Spleen (tissue), 11 donors: Measurements from ENCODE around the gene INKA2. TPM values are rescaled to one million over a fixed set of nuclear protein-coding genes. Genes with fewer than 3 reads are reported as not detected.

Experiments
- DNase-seq: peaks from one replicate; pipeline ENCODE4 v3.0.0-alpha.2; 2020
- H3K27ac ChIP-seq, 8 donors: fragments of 200-600 bp; sonication (generic) in 7 of 8; 1 replicate in 4 of 8; 2 replicates in 4 of 8; pipeline versions ENCODE4 v1.5.0 to v1.8.0; 2016 to 2021; ENCODE audit warnings: inconsistent platforms in 4 of 8, mild to moderate bottlenecking in 4 of 8, moderate library complexity in 1 of 8
- H3K27me3 ChIP-seq, 7 donors: fragments of 200-600 bp; sonication (generic) in 6 of 7; replicated peaks in 1 of 7; 1 replicate in 4 of 7; 2 replicates in 3 of 7; pipeline versions ENCODE4 v1.5.0 to v1.8.0; 2016 to 2021; ENCODE audit warnings: inconsistent platforms in 3 of 7, mild to moderate bottlenecking in 1 of 7
- H3K36me3 ChIP-seq, 6 donors: fragments of 200-600 bp; sonication (generic) in 5 of 6; 1 replicate in 4 of 6; 2 replicates in 2 of 6; pipeline versions ENCODE4 v1.5.0 to v1.8.0; 2016 to 2021; ENCODE audit warnings: inconsistent platforms in 2 of 6
- H3K4me1 ChIP-seq, 6 donors: fragments of 200-600 bp; sonication (generic) in 5 of 6; 1 replicate in 3 of 6; 2 replicates in 3 of 6; pipeline versions ENCODE4 v1.5.0 to v1.8.0; 2016 to 2021; ENCODE audit warnings: inconsistent platforms in 3 of 6
- H3K4me3 ChIP-seq, 8 donors: fragments of 200-600 bp; sonication (generic) in 7 of 8; 1 replicate in 4 of 8; 2 replicates in 4 of 8; pipeline versions ENCODE4 v1.5.0 to v1.8.0; 2016 to 2021; ENCODE audit warnings: inconsistent platforms in 4 of 8, mild to moderate bottlenecking in 4 of 8, moderate library complexity in 2 of 8
- H3K9me3 ChIP-seq, 8 donors: fragments of 200-600 bp; sonication (generic) in 7 of 8; 1 replicate in 4 of 8; 2 replicates in 4 of 8; pipeline versions ENCODE4 v1.5.0 to v1.8.0; 2016 to 2021; ENCODE audit warnings: inconsistent platforms in 4 of 8
- POLR2A ChIP-seq, 3 donors: fragments of 450-650 bp; IDR thresholded peaks; one replicate each; pipeline ENCODE4 v1.5.1; 2017; ENCODE audit warnings: antibody characterized with exemption in 3 of 3, mild to moderate bottlenecking in 1 of 3
- POLR2AphosphoS5 ChIP-seq, 3 donors: sonication (generic); formaldehyde crosslinking; IDR thresholded peaks; one replicate each; pipeline ENCODE4 v1.5.1; 2017; ENCODE audit warnings: antibody characterized with exemption in 3 of 3
- WGBS, 5 donors: extraction: QIAGEN DNeasy Blood & Tissue Kit in 3 of 5; methylation state at CpG; one replicate each; pipeline versions ENCODE4 v1.1.5 to v1.1.7; 2013 to 2018; 5-methylcytosine and 5-hydroxymethylcytosine counted together
- intact Hi-C: fragments of 100-400 bp; cut with DNase I; formaldehyde crosslinking; loops from one replicate; pipeline ENCODE4 v1.15.0; 2023; ENCODE audit warnings: low total_unique reads
- polyA plus RNA-seq, 3 donors: library from polyadenylated mRNA; stranded (reverse); fragments of 200-250 nt; gene quantifications; one replicate each; pipeline ENCODE4 v1.2.1, GENCODE V29; 2013
- total RNA-seq, 7 donors: library from RNA; depleted of rRNA in 3 of 7; stranded (reverse); fragments of >200 nt in 3 of 7; fragmentation: NEBNext Ultra II Directional in 4 of 7; extraction: Animal tissue kit (Norgen Biotek cat#: 25700) in 4 of 7; gene quantifications; one replicate each; pipeline versions ENCODE4 v1.1.0 to v1.2.1, GENCODE V29; 2016 to 2021
- TF ChIP-seq, protein P1 (sequence below), 11 experiments: fragments of 200-600 bp in 7 of 11; fragments of 450-650 bp in 4 of 11; sonication (generic) in 4 of 11; IDR thresholded peaks in 8 of 11; conservative IDR thresholded peaks in 3 of 11; 1 replicate in 7 of 11; 2 replicates in 4 of 11; pipeline versions ENCODE4 v1.4.0 to v1.8.0; 2016 to 2021; ENCODE audit warnings: antibody characterized with exemption in 11 of 11, inconsistent platforms in 4 of 11, mild to moderate bottlenecking in 1 of 11
- donor health status: healthy with polysubstance abuse.
- donor health status: DM: no; HTN: no; CAD: no; lungs with moderate emphysema.
- donor health status: DM: no; HTN: no; CAD: no.
- donor health status: Bipolar disorder and iron deficiency.
- donor health status: healthy.
- donor health status: DM: no; HTN: no; CAD: no.
- donor health status: DM: yes; HTN: yes; CAD: no.

The INKA2 gene
- total and polyA plus RNA-seq, 10 donors, result 0.41 to 12.5 (median 6.4) TPM

DNA sequence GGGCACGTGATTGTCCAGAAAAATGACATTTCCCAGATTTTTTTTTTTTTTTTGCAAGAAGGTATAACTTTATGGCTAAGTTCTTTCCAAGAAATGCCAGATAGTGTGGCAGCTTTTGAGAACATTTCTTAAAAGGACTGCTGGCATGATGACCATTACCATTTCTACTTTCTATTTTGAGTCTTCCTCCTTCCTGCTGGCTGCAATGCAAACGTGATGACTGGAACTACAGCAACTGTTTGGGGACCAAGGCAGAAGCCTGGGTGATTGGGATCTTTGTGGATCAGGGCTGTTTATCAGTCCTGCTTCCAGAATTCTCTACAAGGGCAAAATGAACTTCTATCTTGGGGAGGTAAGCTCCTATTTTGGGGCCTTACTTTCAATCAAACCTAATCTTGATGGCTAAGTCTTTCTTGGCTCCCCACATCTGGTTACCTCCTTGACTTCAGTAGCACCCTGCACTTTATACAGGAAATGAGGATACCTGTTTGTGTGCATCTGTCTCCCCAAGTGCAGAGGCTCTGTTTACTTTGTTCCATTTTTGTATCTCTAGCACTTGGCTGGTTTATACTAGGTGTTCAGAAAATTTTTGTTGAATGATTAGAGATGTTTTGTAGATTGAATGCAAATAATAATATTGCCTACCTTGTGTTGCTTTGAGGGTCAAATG, 12.8 kb upstream of the INKA2 start:
- Histone ChIP-seq H3K9me3 (no peaks in the 10 kb centered on the region), H3K27ac (no peak overlapping the region), H3K27me3 (no peaks in the 10 kb centered on the region), H3K36me3 (no peaks in the 10 kb centered on the region), H3K4me1 (peaks cover 9 to 27% (median 15%) of the 10 kb centered on the region in 6 donors), H3K4me3 (no peak overlapping the region)
- WGBS, 5 donors, result 42 to 51% (median 50%) methylated on average over 2 of the region's 2 CpGs
- TF ChIP-seq, protein P1, sequence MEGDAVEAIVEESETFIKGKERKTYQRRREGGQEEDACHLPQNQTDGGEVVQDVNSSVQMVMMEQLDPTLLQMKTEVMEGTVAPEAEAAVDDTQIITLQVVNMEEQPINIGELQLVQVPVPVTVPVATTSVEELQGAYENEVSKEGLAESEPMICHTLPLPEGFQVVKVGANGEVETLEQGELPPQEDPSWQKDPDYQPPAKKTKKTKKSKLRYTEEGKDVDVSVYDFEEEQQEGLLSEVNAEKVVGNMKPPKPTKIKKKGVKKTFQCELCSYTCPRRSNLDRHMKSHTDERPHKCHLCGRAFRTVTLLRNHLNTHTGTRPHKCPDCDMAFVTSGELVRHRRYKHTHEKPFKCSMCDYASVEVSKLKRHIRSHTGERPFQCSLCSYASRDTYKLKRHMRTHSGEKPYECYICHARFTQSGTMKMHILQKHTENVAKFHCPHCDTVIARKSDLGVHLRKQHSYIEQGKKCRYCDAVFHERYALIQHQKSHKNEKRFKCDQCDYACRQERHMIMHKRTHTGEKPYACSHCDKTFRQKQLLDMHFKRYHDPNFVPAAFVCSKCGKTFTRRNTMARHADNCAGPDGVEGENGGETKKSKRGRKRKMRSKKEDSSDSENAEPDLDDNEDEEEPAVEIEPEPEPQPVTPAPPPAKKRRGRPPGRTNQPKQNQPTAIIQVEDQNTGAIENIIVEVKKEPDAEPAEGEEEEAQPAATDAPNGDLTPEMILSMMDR (IDR thresholded peaks at IDR 0.05 in 8 of 11, conservative IDR thresholded peaks at IDR 0.05 in 3 of 11), result no peak
- no peak for TF ChIP-seq POLR2AphosphoS5 (IDR thresholded peaks at IDR 0.05)
- no peak for TF ChIP-seq POLR2A (IDR thresholded peaks at IDR 0.05)
- DNase-seq, result no peak
- intact Hi-C loops, result loop anchor here (5.0 to 10.0 kb wide), 2 partner anchors 35 to 247 kb away; partner anchors contain the start of genes ADORA3 and TMIGD3

DNA sequence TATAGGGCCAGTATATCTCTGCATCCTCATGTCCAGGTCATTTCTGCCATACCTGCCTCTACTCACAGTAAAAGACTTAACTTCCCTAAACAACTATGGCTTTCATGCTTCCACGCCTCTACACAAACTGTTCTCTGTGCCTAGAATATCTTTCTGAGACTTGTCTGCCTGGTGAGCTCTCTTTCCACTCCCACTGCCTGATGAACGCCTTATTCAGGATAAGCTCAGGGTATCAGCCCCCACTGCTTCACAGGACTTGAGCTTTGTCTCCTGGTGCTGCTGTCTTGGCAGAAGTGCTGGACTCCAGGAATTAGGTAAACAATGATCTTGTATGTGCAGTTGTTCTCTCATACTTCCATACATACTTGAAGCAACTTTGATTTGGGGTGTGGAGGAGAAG, 11.7 kb upstream of the INKA2 start:
- H3K27me3 ChIP-seq, result no peaks in the 10 kb centered on the region
- H3K27ac ChIP-seq, result no peak overlapping the region
- H3K36me3 ChIP-seq, result no peaks in the 10 kb centered on the region
- no peak overlapping the region for H3K4me3 ChIP-seq
- peaks cover 0 to 19% (median 7%) of the 10 kb centered on the region in 6 donors for H3K4me1 ChIP-seq
- TF ChIP-seq POLR2A (IDR thresholded peaks at IDR 0.05) (no peak), POLR2AphosphoS5 (IDR thresholded peaks at IDR 0.05) (no peak)
- TF ChIP-seq, protein P1 (IDR thresholded peaks at IDR 0.05 in 8 of 11, conservative IDR thresholded peaks at IDR 0.05 in 3 of 11), result no peak
- WGBS, 5 donors, result 84 to 92% (median 91%) methylated on average over 2 of the region's 2 CpGs
- DNase-seq, result no peak
- intact Hi-C loops, result loop anchor here (5.0 to 10.0 kb wide), 2 partner anchors 34 to 246 kb away; partner anchors contain the start of genes ADORA3 and TMIGD3
- no peaks in the 10 kb centered on the region for H3K9me3 ChIP-seq

DNA sequence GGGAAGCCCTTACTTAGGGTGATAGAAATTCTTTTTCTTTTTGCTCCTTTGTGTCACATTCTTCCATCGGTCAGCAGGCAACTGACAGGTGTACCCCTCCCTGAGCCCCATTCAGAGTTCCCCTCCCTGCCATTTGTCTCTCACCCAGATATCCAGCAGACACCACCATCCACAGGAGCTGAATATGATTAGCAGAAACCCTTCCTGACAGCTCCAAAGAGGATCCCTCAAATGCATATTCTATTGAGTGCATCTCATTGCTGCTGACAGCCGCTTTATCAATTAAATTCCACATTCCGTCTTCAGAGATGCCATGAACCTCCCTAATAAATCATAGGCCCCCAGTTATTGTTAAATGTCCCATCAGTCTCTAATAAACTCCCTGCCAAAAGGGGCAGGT, 10.4 kb upstream of the INKA2 start:
- no peak overlapping the region for H3K27ac ChIP-seq
- DNase-seq, result no peak
- H3K36me3 ChIP-seq, result no peaks in the 10 kb centered on the region
- no peak overlapping the region for H3K4me3 ChIP-seq
- TF ChIP-seq POLR2A (IDR thresholded peaks at IDR 0.05) (no peak), POLR2AphosphoS5 (IDR thresholded peaks at IDR 0.05) (no peak)
- TF ChIP-seq, protein P1 (IDR thresholded peaks at IDR 0.05 in 8 of 11, conservative IDR thresholded peaks at IDR 0.05 in 3 of 11), result no peak
- WGBS, 5 donors, result 59 to 95% (median 84%) methylated on average over 3 of the region's 3 CpGs
- H3K27me3 ChIP-seq, result no peaks in the 10 kb centered on the region
- H3K4me1 ChIP-seq, result peaks cover 0 to 14% (median 4%) of the 10 kb centered on the region in 6 donors
- H3K9me3 ChIP-seq, result no peaks in the 10 kb centered on the region
- intact Hi-C loops, result loop anchor here (5.0 to 10.0 kb wide), 2 partner anchors 32 to 245 kb away; partner anchors contain the start of genes ADORA3 and TMIGD3

DNA sequence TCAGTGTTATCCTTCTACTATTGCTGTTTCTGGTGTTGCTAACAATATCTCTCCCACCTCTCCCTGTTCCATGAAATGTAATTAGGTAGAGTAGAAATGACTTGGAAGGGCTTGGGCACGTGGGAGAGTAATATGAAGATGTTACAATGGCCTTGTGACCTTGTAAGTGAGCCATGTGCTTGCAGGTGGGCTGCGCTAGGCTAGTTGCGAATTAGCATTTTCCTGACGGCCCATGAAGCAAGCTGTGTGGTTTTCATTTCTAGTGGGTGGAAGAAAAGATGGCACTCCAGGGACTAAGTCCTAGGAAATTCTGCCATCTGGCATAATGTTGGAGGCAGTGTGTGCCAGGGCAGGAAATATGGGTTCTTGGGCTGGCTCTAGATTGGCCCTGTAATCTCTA, 8.8 kb upstream of the INKA2 start:
- intact Hi-C loops, result no loop called here

More for the DNA sequence above, 8.8 kb upstream of the INKA2 start:
- TF ChIP-seq, protein P1 (IDR thresholded peaks at IDR 0.05 in 8 of 11, conservative IDR thresholded peaks at IDR 0.05 in 3 of 11), result no peak
- TF ChIP-seq POLR2AphosphoS5 (IDR thresholded peaks at IDR 0.05), result no peak
- no peak for TF ChIP-seq POLR2A (IDR thresholded peaks at IDR 0.05)
- Histone ChIP-seq H3K27me3 (peaks cover 0 to 3% (median 0%) of the 10 kb centered on the region in 7 donors), H3K4me3 (no peak overlapping the region), H3K9me3 (no peaks in the 10 kb centered on the region), H3K36me3 (no peaks in the 10 kb centered on the region), H3K4me1 (peaks cover 0 to 9% (median 0%) of the 10 kb centered on the region in 6 donors), H3K27ac (no peak overlapping the region)
- no peak for DNase-seq
- WGBS, 5 donors, result 76 to 83% (median 76%) methylated on average over 4 of the region's 4 CpGs
